GM23248 (cell line): ENCODE measurements around the gene DLX3. TPM values are rescaled to one million over a fixed set of nuclear protein-coding genes. Genes with fewer than 3 reads are reported as not detected.
A peak's percentile ranks its signal among the peaks of the same experiment; 100 is the strongest.

Experiments used
- DNase-seq: peaks from one replicate; pipeline ENCODE4 v3.0.0-alpha.2; 2015
- H2AFZ ChIP-seq: fragments of 200-600 bp; sonication (generic); 2 replicates; pipeline ENCODE4 v1.6.1; 2016; ENCODE audit warnings: antibody characterized with exemption
- H3F3A ChIP-seq: fragments of 200-600 bp; sonication (generic); 2 replicates; pipeline ENCODE4 v1.6.1; 2016; ENCODE audit warnings: mild to moderate bottlenecking, antibody characterized with exemption, mixed run types; ENCODE audit not compliant: insufficient read depth
- H3K27ac ChIP-seq: fragments of 200-600 bp; sonication (generic); 2 replicates; pipeline ENCODE4 v1.5.1; 2016; ENCODE audit warnings: mild to moderate bottlenecking
- H3K27me3 ChIP-seq: fragments of 200-600 bp; sonication (generic); replicated peaks from 2 replicates; pipeline ENCODE4 v1.6.1; 2016; ENCODE audit warnings: mild to moderate bottlenecking; ENCODE audit not compliant: insufficient read depth
- H3K36me3 ChIP-seq: fragments of 200-600 bp; sonication (generic); 2 replicates; pipeline ENCODE4 v1.6.1; 2016; ENCODE audit warnings: low read depth, mild to moderate bottlenecking
- H3K4me1 ChIP-seq: fragments of 200-600 bp; sonication (generic); 2 replicates; pipeline ENCODE4 v1.6.1; 2016; ENCODE audit warnings: mild to moderate bottlenecking; ENCODE audit not compliant: insufficient read depth
- H3K4me2 ChIP-seq: fragments of 200-600 bp; sonication (generic); one replicate; pipeline ENCODE4 v1.6.1; 2016; ENCODE audit warnings: mild to moderate bottlenecking; ENCODE audit not compliant: unreplicated experiment
- H3K4me3 ChIP-seq: fragments of 200-600 bp; sonication (generic); 2 replicates; pipeline ENCODE4 v1.5.1; 2016; ENCODE audit warnings: mild to moderate bottlenecking
- H3K79me2 ChIP-seq: fragments of 200-600 bp; sonication (generic); 2 replicates; pipeline ENCODE4 v1.6.1; 2016; ENCODE audit warnings: mild to moderate bottlenecking; ENCODE audit not compliant: insufficient read depth
- H3K9ac ChIP-seq: fragments of 200-600 bp; sonication (generic); 2 replicates; pipeline ENCODE4 v1.6.1; 2016; ENCODE audit warnings: mild to moderate bottlenecking
- H3K9me2 ChIP-seq: fragments of 200-600 bp; sonication (generic); 2 replicates; pipeline ENCODE4 v1.6.1; 2016; ENCODE audit warnings: mixed run types, mild to moderate bottlenecking, moderate library complexity; ENCODE audit not compliant: insufficient read depth
- H3K9me3 ChIP-seq: fragments of 200-600 bp; sonication (generic); one replicate; pipeline ENCODE4 v1.6.1; 2017; ENCODE audit warnings: low read depth
- H4K20me1 ChIP-seq: fragments of 200-600 bp; sonication (generic); 2 replicates; pipeline ENCODE4 v1.6.0; 2016; ENCODE audit not compliant: insufficient read depth
- EZH2 ChIP-seq: fragments of 200-600 bp; sonication (generic); IDR thresholded peaks from 2 replicates; pipeline ENCODE4 v1.6.1; 2018; ENCODE audit warnings: antibody characterized with exemption, mild to moderate bottlenecking; ENCODE audit not compliant: insufficient read depth, poor library complexity, severe bottlenecking
- EZH2phosphoT487 ChIP-seq: fragments of 200-600 bp; sonication (generic); IDR thresholded peaks from 2 replicates; pipeline ENCODE4 v1.6.1; 2018; ENCODE audit warnings: antibody characterized with exemption, moderate library complexity, mild to moderate bottlenecking, low read depth; ENCODE audit not compliant: insufficient read depth
- WGBS, 2 experiments: methylation state at CpG; one replicate each; pipeline ENCODE4 v1.1.6; 2015 to 2017; ENCODE audit warnings: low lambda C conversion rate in 2 of 2, low coverage in 1 of 2; ENCODE audit errors: missing lambda C conversion rate in 2 of 2; 5-methylcytosine and 5-hydroxymethylcytosine counted together
- in situ Hi-C: fragments of 300-500 bp; cut with MboI; formaldehyde crosslinking; loops from 2 replicates; pipeline ENCODE4 v1.15.0; 2020
- polyA plus RNA-seq: library from polyadenylated mRNA; unstranded; fragments of >200 nt; fragmentation: Nextera tagmentation; extraction: Ambion mirVana; gene quantifications from 2 replicates; pipeline ENCODE4 v1.2.1, GENCODE V29; 2016
- total RNA-seq: library from RNA; depleted of rRNA; stranded (reverse); fragments of >200 nt; shearing (Covaris generic); gene quantifications from 2 replicates; pipeline ENCODE4 v1.2.3, GENCODE V29; 2014

Gene DLX3
- total and polyA plus RNA-seq, 2 experiments from 2014 or later: 0.43 to 1.0 TPM

GRCh38 chr17:49998836-49999511 lies 4.0 kb upstream of the DLX3 start:
- no peaks in the 10 kb centered on the region for H3F3A ChIP-seq
- no peak overlapping the region for H3K4me2 ChIP-seq
- H3K27me3 ChIP-seq: peaks cover 39% of the 10 kb centered on the region
- no peaks in the 10 kb centered on the region for H3K79me2 ChIP-seq
- no peaks in the 10 kb centered on the region for H3K9me3 ChIP-seq
- no peaks in the 10 kb centered on the region for H3K9me2 ChIP-seq
- peak overlapping the region; percentile 66 for H2AFZ ChIP-seq
- no peak for TF ChIP-seq EZH2phosphoT487
- TF ChIP-seq EZH2: no peak
- H3K4me1 ChIP-seq: 0 out of 2 replicates have a peak, but pooled peaks cover 6% of the 10 kb centered on the region
- no peak for DNase-seq
- no peak overlapping the region for H3K4me3 ChIP-seq
- no peak overlapping the region for H3K9ac ChIP-seq
- H4K20me1 ChIP-seq: no peaks in the 10 kb centered on the region
- H3K27ac ChIP-seq: no peak overlapping the region
- WGBS, 2 experiments: 42 to 44% methylated on average over 11 of the region's 11 CpGs
- in situ Hi-C loops: loop anchor here (25.0 kb wide), 1 partner anchor 437 kb away; no protein-coding TSS in a partner anchor
- no peaks in the 10 kb centered on the region for H3K36me3 ChIP-seq

GRCh38 chr17:49997773-49998703 lies 3.0 kb upstream of the DLX3 start:
- Histone ChIP-seq H3K27ac (no peak overlapping the region), H2AFZ (peak overlapping the region; percentile 66), H3F3A (no peaks in the 10 kb centered on the region), H3K9me3 (no peaks in the 10 kb centered on the region), H3K4me3 (no peak overlapping the region), H3K9ac (no peak overlapping the region), H4K20me1 (no peaks in the 10 kb centered on the region), H3K79me2 (no peaks in the 10 kb centered on the region), H3K36me3 (no peaks in the 10 kb centered on the region), H3K4me2 (peak overlapping the region; percentile 20), H3K9me2 (no peaks in the 10 kb centered on the region), H3K4me1 (0 out of 2 replicates have a peak, but pooled peaks cover 6% of the 10 kb centered on the region), H3K27me3 (peaks cover 39% of the 10 kb centered on the region)
- WGBS, 2 experiments: 32 to 33% methylated on average over 20 of the region's 20 CpGs
- DNase-seq: peak; percentile 86
- TF ChIP-seq EZH2 (no peak), EZH2phosphoT487 (no peak)
- in situ Hi-C loops: loop anchor here (25.0 kb wide), 1 partner anchor 436 kb away; no protein-coding TSS in a partner anchor

- Histone ChIP-seq H3K9me2 (no peaks in the 10 kb centered on the region), H3K4me1 (0 out of 2 replicates have a peak, but pooled peaks cover 6% of the 10 kb centered on the region), H3K27me3 (peaks cover 33% of the 10 kb centered on the region), H3K9me3 (no peaks in the 10 kb centered on the region), H3K79me2 (no peaks in the 10 kb centered on the region), H3K27ac (no peak overlapping the region), H3K4me3 (peak overlapping the region; percentile 68; the same call in 1 of the 2 replicates), H3K4me2 (peak overlapping the region; percentile 41), H3F3A (no peaks in the 10 kb centered on the region), H3K9ac (no peak overlapping the region), H2AFZ (0 out of 2 replicates have a peak overlapping the region, but pooled peaks have one; percentile 67), H3K36me3 (no peaks in the 10 kb centered on the region), H4K20me1 (no peaks in the 10 kb centered on the region)
- in situ Hi-C loops: loop anchor here (25.0 kb wide), 1 partner anchor 435 kb away; no protein-coding TSS in a partner anchor
- DNase-seq: no peak
- no peak for TF ChIP-seq EZH2phosphoT487
- TF ChIP-seq EZH2: no peak
- 23 to 39% methylated on average over 6 of the region's 6 CpGs for WGBS, 2 experiments
These were observed 2.3 kb upstream of the DLX3 start for GRCh38 chr17:49997301-49997650.
